SK-N-SH treated with all-trans-retinoic acid at 6 μM for 48 hours (cell line): ENCODE results near the gene LEMD3.

Source experiments
- ATAC-seq: fragments of 200-7000 bp; cut with Tn5 transposase; 3 replicates; pipeline ENCODE4 v1.9.1; 2020; ENCODE audit warnings: mild to moderate bottlenecking, moderate library complexity
- ARNTL ChIP-seq: fragments of 450-650 bp; formaldehyde crosslinking; IDR thresholded peaks from 2 replicates; pipeline ENCODE4 v1.5.0; 2020; ENCODE audit warnings: low read depth, mild to moderate bottlenecking, moderate library complexity, borderline replicate concordance
- BACH2 ChIP-seq: fragments of 250-450 bp; sonication (Bioruptor Pico); IDR thresholded peaks from 2 replicates; pipeline ENCODE4 v1.9.0; 2021; ENCODE audit warnings: mild to moderate bottlenecking, borderline replicate concordance
- CSDC2 ChIP-seq: fragments of 250-450 bp; sonication (Bioruptor Pico); IDR thresholded peaks from 2 replicates; pipeline ENCODE4 v1.5.0; 2020; ENCODE audit warnings: mild to moderate bottlenecking, moderate library complexity
- ESRRG ChIP-seq: fragments of 250-450 bp; sonication (Bioruptor Pico); IDR thresholded peaks from 2 replicates; pipeline ENCODE4 v1.6.1; 2021; ENCODE audit warnings: mild to moderate bottlenecking
- GLIS3 ChIP-seq: fragments of 250-450 bp; sonication (Bioruptor Pico); IDR thresholded peaks from 2 replicates; pipeline ENCODE4 v1.5.0; 2020; ENCODE audit warnings: mild to moderate bottlenecking, moderate library complexity
- ISL1 ChIP-seq: fragments of 250-450 bp; sonication (Bioruptor Pico); IDR thresholded peaks from 2 replicates; pipeline ENCODE4 v2.1.2; 2022; ENCODE audit warnings: mild to moderate bottlenecking, moderate library complexity
- OSR1 ChIP-seq: fragments of 250-450 bp; sonication (Bioruptor Pico); IDR thresholded peaks from 2 replicates; pipeline ENCODE4 v1.8.0; 2022; ENCODE audit warnings: moderate library complexity, mild to moderate bottlenecking, inconsistent platforms
- PPARA ChIP-seq: fragments of 250-450 bp; sonication (Bioruptor Pico); IDR thresholded peaks from 2 replicates; pipeline ENCODE4 v1.5.0; 2020; ENCODE audit warnings: mild to moderate bottlenecking, borderline replicate concordance
- RARB ChIP-seq: fragments of 250-450 bp; sonication (Bioruptor Pico); IDR thresholded peaks from 2 replicates; pipeline ENCODE4 v1.8.0; 2021; ENCODE audit warnings: mild to moderate bottlenecking, moderate library complexity
- SNAI2 ChIP-seq: fragments of 250-450 bp; sonication (Bioruptor Pico); IDR thresholded peaks from 2 replicates; pipeline ENCODE4 v1.5.0; 2020; ENCODE audit warnings: mild to moderate bottlenecking, moderate library complexity
- TCF4 ChIP-seq: fragments of 250-450 bp; sonication (Bioruptor Pico); IDR thresholded peaks from 2 replicates; pipeline ENCODE4 v1.8.0; 2021; ENCODE audit warnings: mild to moderate bottlenecking, moderate library complexity, borderline replicate concordance
- ZC3H10 ChIP-seq: fragments of 250-450 bp; sonication (Bioruptor Pico); IDR thresholded peaks from 2 replicates; pipeline ENCODE4 v1.5.1; 2021; ENCODE audit warnings: mild to moderate bottlenecking, moderate library complexity
- ZFP3 ChIP-seq: fragments of 250-450 bp; sonication (Bioruptor Pico); IDR thresholded peaks from 2 replicates; pipeline ENCODE4 v1.5.0; 2020; ENCODE audit warnings: mild to moderate bottlenecking, moderate library complexity
- ZNF565 ChIP-seq: fragments of 450-650 bp; formaldehyde crosslinking; conservative IDR thresholded peaks from 2 replicates; pipeline ENCODE4 v1.5.0; 2020; ENCODE audit warnings: low read depth, mild to moderate bottlenecking, moderate library complexity
- ZNF70 ChIP-seq: fragments of 450-650 bp; formaldehyde crosslinking; IDR thresholded peaks from 2 replicates; pipeline ENCODE4 v1.5.0; 2020; ENCODE audit warnings: mild to moderate bottlenecking, moderate library complexity
- ZNF8 ChIP-seq: fragments of 450-650 bp; formaldehyde crosslinking; IDR thresholded peaks from 2 replicates; pipeline ENCODE4 v1.5.0; 2020; ENCODE audit warnings: mild to moderate bottlenecking, moderate library complexity
- TF ChIP-seq, protein P1 (sequence below): fragments of 250-450 bp; sonication (Bioruptor Pico); IDR thresholded peaks from 2 replicates; pipeline ENCODE4 v1.5.1; 2020; ENCODE audit warnings: low read depth, mild to moderate bottlenecking, moderate library complexity
- TF ChIP-seq, protein P2 (sequence below): fragments of 250-450 bp; sonication (Bioruptor Pico); IDR thresholded peaks from 2 replicates; pipeline ENCODE4 v1.8.0; 2021; ENCODE audit warnings: low read depth, mild to moderate bottlenecking, moderate library complexity, borderline replicate concordance
- TF ChIP-seq, protein P3 (sequence below): fragments of 250-450 bp; sonication (Bioruptor Pico); IDR thresholded peaks from 2 replicates; pipeline ENCODE4 v1.5.1; 2021; ENCODE audit warnings: mild to moderate bottlenecking, moderate library complexity
- TF ChIP-seq, protein P4 (sequence below): fragments of 250-450 bp; sonication (Bioruptor Pico); IDR thresholded peaks from 2 replicates; pipeline ENCODE4 v1.8.0; 2020; ENCODE audit warnings: mild to moderate bottlenecking, moderate library complexity, borderline replicate concordance

LEMD3 gene

DNA sequence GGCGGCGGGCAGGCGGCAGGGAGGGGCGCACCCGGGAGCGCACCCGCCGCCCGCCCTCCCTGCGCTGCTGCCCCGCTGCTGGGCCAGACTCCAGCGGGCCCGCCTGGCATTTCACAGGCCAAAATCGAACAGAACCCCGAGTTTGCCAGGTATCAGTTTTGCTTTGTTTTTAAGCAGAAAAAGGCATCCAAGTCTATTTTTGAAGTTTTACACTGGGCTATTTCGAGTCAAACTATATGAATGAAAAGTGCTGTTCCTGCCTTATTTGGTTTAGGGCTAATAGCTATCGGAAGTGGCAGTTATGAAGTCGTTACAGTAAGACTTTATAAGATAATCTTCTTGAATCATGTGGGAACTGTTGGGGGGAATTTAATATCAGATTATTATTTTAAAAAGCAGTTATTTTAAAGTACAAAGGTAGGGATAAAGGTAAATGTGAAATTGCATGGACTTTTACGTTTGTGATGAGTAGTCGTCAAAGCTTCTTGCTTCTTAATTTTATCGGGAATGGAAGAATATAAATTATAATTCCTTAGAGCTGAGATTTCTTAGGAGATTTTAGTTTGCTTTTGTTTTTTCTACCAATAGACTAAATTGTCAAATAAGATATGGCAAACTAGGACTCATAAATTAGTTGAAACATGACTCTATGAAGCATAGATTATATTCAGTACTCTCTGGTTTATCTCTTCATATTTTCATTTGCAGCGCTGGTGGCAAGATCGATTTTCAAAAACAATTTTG, 110.2 kb downstream of the LEMD3 start:
- ATAC-seq, result peak; percentile 1; the same call in 2 of the 3 replicates
- TF ChIP-seq, protein P1, sequence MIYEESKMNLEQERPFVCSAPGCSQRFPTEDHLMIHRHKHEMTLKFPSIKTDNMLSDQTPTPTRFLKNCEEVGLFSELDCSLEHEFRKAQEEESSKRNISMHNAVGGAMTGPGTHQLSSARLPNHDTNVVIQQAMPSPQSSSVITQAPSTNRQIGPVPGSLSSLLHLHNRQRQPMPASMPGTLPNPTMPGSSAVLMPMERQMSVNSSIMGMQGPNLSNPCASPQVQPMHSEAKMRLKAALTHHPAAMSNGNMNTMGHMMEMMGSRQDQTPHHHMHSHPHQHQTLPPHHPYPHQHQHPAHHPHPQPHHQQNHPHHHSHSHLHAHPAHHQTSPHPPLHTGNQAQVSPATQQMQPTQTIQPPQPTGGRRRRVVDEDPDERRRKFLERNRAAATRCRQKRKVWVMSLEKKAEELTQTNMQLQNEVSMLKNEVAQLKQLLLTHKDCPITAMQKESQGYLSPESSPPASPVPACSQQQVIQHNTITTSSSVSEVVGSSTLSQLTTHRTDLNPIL (CRISPR knock-in tag), result no peak
- TF ChIP-seq PPARA (CRISPR knock-in tag) (no peak), TCF4 (CRISPR knock-in tag) (no peak), ESRRG (no peak), ARNTL (CRISPR knock-in tag) (no peak), BACH2 (CRISPR knock-in tag) (no peak), ZNF70 (CRISPR knock-in tag) (no peak), ZC3H10 (CRISPR knock-in tag) (no peak), OSR1 (CRISPR knock-in tag) (no peak), ZNF565 (CRISPR knock-in tag) (no peak), RARB (CRISPR knock-in tag) (no peak), CSDC2 (no peak)
- TF ChIP-seq, protein P2, sequence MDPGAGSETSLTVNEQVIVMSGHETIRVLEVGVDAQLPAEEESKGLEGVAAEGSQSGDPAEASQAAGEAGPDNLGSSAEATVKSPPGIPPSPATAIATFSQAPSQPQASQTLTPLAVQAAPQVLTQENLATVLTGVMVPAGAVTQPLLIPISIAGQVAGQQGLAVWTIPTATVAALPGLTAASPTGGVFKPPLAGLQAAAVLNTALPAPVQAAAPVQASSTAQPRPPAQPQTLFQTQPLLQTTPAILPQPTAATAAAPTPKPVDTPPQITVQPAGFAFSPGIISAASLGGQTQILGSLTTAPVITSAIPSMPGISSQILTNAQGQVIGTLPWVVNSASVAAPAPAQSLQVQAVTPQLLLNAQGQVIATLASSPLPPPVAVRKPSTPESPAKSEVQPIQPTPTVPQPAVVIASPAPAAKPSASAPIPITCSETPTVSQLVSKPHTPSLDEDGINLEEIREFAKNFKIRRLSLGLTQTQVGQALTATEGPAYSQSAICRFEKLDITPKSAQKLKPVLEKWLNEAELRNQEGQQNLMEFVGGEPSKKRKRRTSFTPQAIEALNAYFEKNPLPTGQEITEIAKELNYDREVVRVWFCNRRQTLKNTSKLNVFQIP (CRISPR knock-in tag), result no peak
- TF ChIP-seq, protein P3, sequence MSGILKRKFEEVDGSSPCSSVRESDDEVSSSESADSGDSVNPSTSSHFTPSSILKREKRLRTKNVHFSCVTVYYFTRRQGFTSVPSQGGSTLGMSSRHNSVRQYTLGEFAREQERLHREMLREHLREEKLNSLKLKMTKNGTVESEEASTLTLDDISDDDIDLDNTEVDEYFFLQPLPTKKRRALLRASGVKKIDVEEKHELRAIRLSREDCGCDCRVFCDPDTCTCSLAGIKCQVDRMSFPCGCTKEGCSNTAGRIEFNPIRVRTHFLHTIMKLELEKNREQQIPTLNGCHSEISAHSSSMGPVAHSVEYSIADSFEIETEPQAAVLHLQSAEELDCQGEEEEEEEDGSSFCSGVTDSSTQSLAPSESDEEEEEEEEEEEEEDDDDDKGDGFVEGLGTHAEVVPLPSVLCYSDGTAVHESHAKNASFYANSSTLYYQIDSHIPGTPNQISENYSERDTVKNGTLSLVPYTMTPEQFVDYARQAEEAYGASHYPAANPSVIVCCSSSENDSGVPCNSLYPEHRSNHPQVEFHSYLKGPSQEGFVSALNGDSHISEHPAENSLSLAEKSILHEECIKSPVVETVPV (CRISPR knock-in tag), result no peak

DNA sequence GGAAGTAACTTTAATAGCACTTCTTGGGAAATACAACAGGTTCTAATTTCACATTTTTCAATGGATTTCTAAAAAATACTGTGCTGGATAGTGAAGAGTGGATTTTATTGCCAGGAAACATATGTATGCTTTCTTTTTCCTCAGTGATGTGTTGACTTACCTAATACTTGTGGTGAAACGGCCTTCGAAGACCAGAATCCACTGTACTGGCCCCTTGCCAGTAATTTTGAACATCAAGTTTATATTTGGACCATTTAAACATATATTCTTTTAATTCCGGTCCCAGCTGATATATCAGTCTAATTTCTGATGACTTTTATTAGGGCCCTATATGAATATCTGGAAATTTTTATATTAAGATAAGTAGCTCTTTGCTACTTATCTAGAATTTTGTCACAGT, 110.9 kb downstream of the LEMD3 start:
- TF ChIP-seq ZNF565 (CRISPR knock-in tag) (no peak), OSR1 (CRISPR knock-in tag) (no peak), RARB (CRISPR knock-in tag) (no peak), ESRRG (no peak), ZC3H10 (CRISPR knock-in tag) (no peak), CSDC2 (no peak), PPARA (CRISPR knock-in tag) (no peak), ISL1 (CRISPR knock-in tag) (no peak), ZNF70 (CRISPR knock-in tag) (no peak), SNAI2 (CRISPR knock-in tag) (no peak), ARNTL (CRISPR knock-in tag) (no peak), GLIS3 (CRISPR knock-in tag) (no peak), ZFP3 (no peak), BACH2 (CRISPR knock-in tag) (no peak), ZNF8 (CRISPR knock-in tag) (no peak)
- TF ChIP-seq, protein P1 (CRISPR knock-in tag), result no peak
- TF ChIP-seq, protein P3 (CRISPR knock-in tag), result no peak
- TF ChIP-seq, protein P2 (CRISPR knock-in tag), result no peak
- TF ChIP-seq, protein P4, sequence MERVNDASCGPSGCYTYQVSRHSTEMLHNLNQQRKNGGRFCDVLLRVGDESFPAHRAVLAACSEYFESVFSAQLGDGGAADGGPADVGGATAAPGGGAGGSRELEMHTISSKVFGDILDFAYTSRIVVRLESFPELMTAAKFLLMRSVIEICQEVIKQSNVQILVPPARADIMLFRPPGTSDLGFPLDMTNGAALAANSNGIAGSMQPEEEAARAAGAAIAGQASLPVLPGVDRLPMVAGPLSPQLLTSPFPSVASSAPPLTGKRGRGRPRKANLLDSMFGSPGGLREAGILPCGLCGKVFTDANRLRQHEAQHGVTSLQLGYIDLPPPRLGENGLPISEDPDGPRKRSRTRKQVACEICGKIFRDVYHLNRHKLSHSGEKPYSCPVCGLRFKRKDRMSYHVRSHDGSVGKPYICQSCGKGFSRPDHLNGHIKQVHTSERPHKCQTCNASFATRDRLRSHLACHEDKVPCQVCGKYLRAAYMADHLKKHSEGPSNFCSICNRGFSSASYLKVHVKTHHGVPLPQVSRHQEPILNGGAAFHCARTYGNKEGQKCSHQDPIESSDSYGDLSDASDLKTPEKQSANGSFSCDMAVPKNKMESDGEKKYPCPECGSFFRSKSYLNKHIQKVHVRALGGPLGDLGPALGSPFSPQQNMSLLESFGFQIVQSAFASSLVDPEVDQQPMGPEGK (CRISPR knock-in tag), result no peak
- no peak for ATAC-seq
